DND-41 (cell line): Measurements from ENCODE around the gene SOS2.

Experiments
- CTCF ChIP-seq: IDR thresholded peaks from 2 replicates; pipeline ENCODE4 v1.5.1; 2012; ENCODE audit warnings: borderline replicate concordance, low read length, moderate library complexity, mild to moderate bottlenecking; ENCODE audit not compliant: poor library complexity, severe bottlenecking; ENCODE audit errors: extremely low read depth
- EZH2 ChIP-seq: IDR thresholded peaks from 3 replicates; pipeline ENCODE4 v1.6.1; 2012; ENCODE audit warnings: borderline replicate concordance, low read depth, mild to moderate bottlenecking, moderate library complexity, low read length, inconsistent platforms; ENCODE audit not compliant: severe bottlenecking

- TF ChIP-seq CTCF (no peak), EZH2 (no peak)
Measured at GRCh38 chr14:50148799-50149198, 82.6 kb downstream of the SOS2 start.
